Muscle of arm (tissue), 12 donors: ENCODE results near the gene RAD52. TPM values are rescaled to one million over a fixed set of nuclear protein-coding genes. Genes with fewer than 3 reads are reported as not detected.

Experiments used
- DNase-seq: peaks from one replicate; pipeline ENCODE4 v3.0.0-alpha.2; 2013
- polyA plus RNA-seq, 12 donors: library from polyadenylated mRNA; unstranded; fragments of 120-200 nt; gene quantifications; one replicate each; pipeline ENCODE4 v1.2.1, GENCODE V29; 2013; ENCODE audit not compliant: insufficient read length in 12 of 12

RAD52 gene
- polyA plus RNA-seq, 12 donors = 13.4 to 36.5 (median 21.9) TPM; not detected in 1

DNA sequence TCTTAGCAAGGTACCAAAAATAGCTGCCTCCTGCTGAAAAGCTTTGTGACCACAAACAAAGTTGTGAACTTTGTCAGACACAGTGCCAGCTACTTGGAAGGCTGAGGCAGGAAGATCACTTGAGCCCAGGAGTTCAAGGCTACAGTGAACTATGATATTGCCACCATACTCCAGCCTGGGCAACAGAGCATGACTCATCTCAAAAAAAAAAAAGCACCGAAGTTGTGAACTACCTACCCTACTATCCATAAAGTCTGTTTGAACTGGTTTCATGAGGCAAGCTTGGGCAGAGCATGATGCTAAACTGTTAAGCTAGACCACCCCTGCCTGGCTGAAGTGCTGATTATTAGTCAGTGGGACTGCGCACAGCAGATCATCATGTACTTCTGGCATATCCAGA is 75.5 kb downstream of the RAD52 start:
- DNase-seq = no peak

DNA sequence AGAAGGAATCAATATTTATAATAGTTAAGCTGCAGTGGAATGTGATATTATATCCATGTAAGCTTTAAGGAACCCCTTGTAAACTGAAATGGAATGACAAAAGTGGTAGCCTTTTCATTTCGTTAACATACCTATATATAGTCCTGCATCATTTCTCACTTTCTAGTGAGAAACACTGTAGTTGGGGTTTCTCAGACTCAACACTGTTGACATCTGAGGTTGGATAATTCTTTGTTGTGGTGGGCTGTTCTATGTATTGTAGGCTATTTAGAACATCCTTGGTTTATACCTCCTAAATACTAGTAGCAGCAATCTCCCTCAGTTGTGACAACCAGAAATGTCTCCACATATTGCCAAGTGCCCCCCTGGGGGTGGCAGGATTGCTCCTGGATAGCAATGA is 79.1 kb downstream of the RAD52 start:
- DNase-seq = no peak

DNA sequence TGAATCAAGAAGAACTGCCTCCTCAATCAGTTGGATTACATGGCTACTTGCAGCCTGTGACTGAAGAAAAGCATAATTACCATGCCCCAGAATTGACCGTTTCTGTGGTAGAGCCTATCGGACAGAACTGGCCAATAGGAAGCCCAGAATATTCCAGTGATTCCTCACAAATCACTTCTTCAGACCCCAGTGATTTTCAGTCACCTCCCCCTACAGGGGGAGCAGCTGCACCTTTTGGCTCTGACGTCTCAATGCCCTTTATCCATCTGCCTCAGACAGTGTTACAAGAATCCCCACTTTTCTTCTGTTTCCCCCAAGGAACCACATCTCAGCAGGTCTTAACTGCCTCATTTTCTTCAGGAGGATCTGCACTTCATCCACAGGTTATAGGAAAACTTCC is 80.8 kb downstream of the RAD52 start:
- no peak for DNase-seq

DNA sequence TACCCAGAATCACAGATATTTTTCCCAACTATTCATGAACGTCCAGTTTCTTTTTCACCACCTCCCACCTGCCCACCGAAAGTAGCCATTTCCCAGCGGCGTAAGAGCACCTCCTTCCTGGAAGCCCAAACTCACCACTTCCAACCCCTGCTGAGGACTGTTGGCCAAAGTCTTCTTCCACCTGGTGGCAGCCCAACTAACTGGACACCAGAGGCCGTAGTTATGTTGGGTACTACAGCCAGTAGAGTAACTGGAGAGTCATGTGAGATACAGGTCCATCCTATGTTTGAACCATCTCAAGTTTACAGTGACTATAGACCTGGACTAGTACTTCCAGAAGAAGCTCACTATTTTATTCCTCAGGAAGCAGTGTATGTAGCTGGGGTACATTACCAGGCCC is 81.6 kb downstream of the RAD52 start:
- DNase-seq = no peak

DNA sequence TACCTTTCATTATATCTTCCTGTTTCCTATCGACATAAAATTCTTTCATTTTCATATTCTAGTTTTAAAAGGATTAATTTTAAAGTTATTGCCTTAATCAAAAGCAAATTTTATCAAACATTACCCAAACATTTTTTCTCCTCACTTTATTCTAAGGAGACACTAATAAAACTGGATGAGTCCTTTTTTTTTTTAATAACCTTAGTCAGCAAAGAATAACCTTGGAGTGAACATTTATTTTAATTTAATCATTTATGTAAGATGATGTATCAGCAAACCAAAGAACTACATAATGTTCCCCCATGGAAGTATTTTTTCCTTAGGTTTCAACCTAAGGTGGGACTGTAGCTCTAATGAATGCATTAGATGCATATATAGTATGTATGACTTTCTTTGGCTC is 83.9 kb downstream of the RAD52 start:
- DNase-seq = no peak

DNA sequence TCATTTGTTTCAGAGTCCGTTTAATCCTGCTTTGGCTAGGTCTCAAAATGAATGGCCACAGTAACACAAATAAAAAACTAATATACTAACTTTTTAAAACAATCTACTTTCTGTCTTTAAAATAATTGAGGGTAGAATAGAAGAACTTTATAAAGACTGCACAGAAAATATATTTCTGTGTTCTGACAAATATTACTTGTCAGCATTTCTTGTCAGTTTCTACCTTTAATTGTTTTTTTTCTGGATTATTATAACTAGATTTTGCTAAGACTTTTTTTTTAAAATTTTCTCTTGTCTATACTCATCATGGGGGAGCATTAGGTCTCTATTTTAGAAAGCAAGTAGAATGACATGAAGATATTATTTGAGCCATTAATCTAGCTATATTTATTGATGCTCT is 86.2 kb downstream of the RAD52 start:
- no peak for DNase-seq

DNA sequence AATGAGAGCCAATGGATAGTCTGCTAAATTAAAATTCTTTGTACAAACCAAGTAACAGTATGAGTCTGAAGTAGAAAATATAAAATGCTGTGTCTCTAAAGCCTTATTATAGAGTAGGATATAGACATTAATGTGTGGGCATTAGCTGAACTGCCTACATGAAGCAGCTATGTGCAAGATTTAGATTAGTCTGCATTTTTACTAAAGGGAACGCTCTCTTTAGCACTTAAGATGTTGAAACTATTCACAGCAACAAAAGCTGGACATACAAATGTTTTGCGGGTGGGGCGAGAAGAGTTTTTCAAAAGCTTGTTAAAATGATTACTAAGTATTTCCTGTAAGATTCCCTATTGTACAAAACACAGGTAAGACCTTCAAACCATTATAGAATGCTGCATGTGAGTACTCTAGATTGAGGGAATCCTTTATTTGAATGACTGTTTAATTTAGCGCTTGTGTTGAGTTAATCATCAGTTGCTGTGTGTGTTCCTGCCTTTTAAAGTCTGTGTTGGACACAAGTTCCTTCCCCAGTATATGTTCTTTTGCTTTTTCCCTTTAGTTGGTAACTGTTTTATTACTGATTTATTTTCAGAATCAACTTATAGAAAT is 87.1 kb downstream of the RAD52 start:
- no peak for DNase-seq

Other genes with a start within 250 kb of the RAD52 start
- 100 to 1,000 TPM in 1 of 12 donors, 10 to 100 TPM in 10, not detected in 1; 48.9 to 126 (median 72.9) TPM for gene WNK1, start 197.1 kb downstream of the RAD52 start, polyA plus RNA-seq
- gene ERC1, start 41.5 kb upstream of the RAD52 start, polyA plus RNA-seq = 10 to 100 TPM in 11 of 12 donors, not detected in 1; 23.3 to 33.2 (median 25.5) TPM